ENCODE results near the gene CDH4. TPM values are rescaled to one million over a fixed set of nuclear protein-coding genes. Genes with fewer than 3 reads are reported as not detected.

Gene CDH4
- total and polyA plus RNA-seq, 2 of the 4 experiments (the other 2 are of a cell fraction), result 1.6 to 3.5 TPM

- no peak overlapping the region for H3K27ac ChIP-seq (ENCODE audit: insufficient read depth, low read length)
- no TSS peak for BruUV-seq (replicated peaks)
- no peak overlapping the region for H3K4me3 ChIP-seq (ENCODE audit: insufficient read depth, low read depth, low read length)
- TF ChIP-seq MAFK (IDR thresholded peaks at IDR 0.05; ENCODE audit: low read depth, low read length) (no peak), RCOR1 (IDR thresholded peaks at IDR 0.05; ENCODE audit: insufficient replicate concordance, low read length) (no peak), USF2 (IDR thresholded peaks at IDR 0.05; ENCODE audit: low read depth, low read length) (no peak), CHD1 (IDR thresholded peaks at IDR 0.05; ENCODE audit: low read depth, low read length) (no peak), POLR2A (IDR thresholded peaks at IDR 0.05; ENCODE audit: low read depth, low read length) (no peak)
- H3K4ac ChIP-seq (ENCODE audit: low read depth, low read length), result no peak overlapping the region
- in situ Hi-C loops (cut with MboI; ENCODE audit: low sequenced_read_pairs), result no loop called here
- no peak overlapping the region for H3K23ac ChIP-seq (ENCODE audit: low read depth, low read length)
- CTCF ChIA-PET, result no interaction called here
- H2BK5ac ChIP-seq (ENCODE audit: low read depth, low read length, poor library complexity, severe bottlenecking), result no peak overlapping the region
- no peak overlapping the region for H3K14ac ChIP-seq (replicated peaks; ENCODE audit: low read depth, low read length)
- no peak overlapping the region for H4K5ac ChIP-seq (ENCODE audit: low read depth, low read length)
- H3K27me3 ChIP-seq (ENCODE audit: control insufficient read depth, insufficient read depth, low read length), result no peaks in the 10 kb centered on the region
- H3K18ac ChIP-seq (ENCODE audit: low read depth, low read length), result no peak overlapping the region
- H2AK5ac ChIP-seq (ENCODE audit: low read depth, low read length), result no peak overlapping the region
- H3K4me2 ChIP-seq (ENCODE audit: low read depth, low read length), result no peak overlapping the region
- DNase-seq (no peak), ATAC-seq (ENCODE audit: low read depth) (no peak)
- H2BK120ac ChIP-seq (ENCODE audit: low read depth, low read length), result no peak overlapping the region
- no peak overlapping the region for H2BK15ac ChIP-seq (ENCODE audit: low read depth, low read length)
- H4K8ac ChIP-seq (ENCODE audit: low read depth in 2 of 2, low read length in 2 of 2), result no peak overlapping the region
- intact Hi-C loops (cut with micrococcal nuclease), result no loop called here
- H4K20me1 ChIP-seq (ENCODE audit: insufficient read depth, low read length), result no peaks in the 10 kb centered on the region
- H3K9ac ChIP-seq (ENCODE audit: low read depth, low read length), result no peak overlapping the region
- no peak overlapping the region for H2BK20ac ChIP-seq (ENCODE audit: low read depth, low read length)
- no peaks in the 10 kb centered on the region for H3K9me1 ChIP-seq (ENCODE audit: insufficient read depth, low read length)
- dilution Hi-C loops (cut with HindIII; ENCODE audit: low sequenced_read_pairs, unreplicated experiment), result no loop called here
- H3K79me1 ChIP-seq (ENCODE audit: low read depth in 1 of 2, low read length in 2 of 2), result no peaks in the 10 kb centered on the region
- POLR2A ChIA-PET (ENCODE audit: unreplicated experiment), result no interaction called here
- no peak overlapping the region for H2AK9ac ChIP-seq (replicated peaks; ENCODE audit: low read depth, low read length, poor library complexity)
- H3K36me3 ChIP-seq (ENCODE audit: control insufficient read depth, insufficient read depth, low read length), result no peaks in the 10 kb centered on the region
- H3K4me1 ChIP-seq (ENCODE audit: control insufficient read depth, insufficient read depth, low read length), result no peaks in the 10 kb centered on the region
- H4K91ac ChIP-seq (ENCODE audit: insufficient read depth, low read depth, low read length), result no peak overlapping the region
- 89% methylated on average over 3 of the region's 6 CpGs; no CpG with 5 or more reads in 1 of the 2 experiments for WGBS, 2 experiments (ENCODE audit: extremely low coverage in 2 of 2, insufficient read length in 1 of 2)
- no peak overlapping the region for H3K56ac ChIP-seq (ENCODE audit: extremely low read depth, insufficient read depth, low read length)
- no peak overlapping the region for H2AFZ ChIP-seq (replicated peaks; ENCODE audit: low read length, poor library complexity)
- peaks cover 5% of the 10 kb centered on the region; the same call in 1 of the 2 replicates for H3K9me3 ChIP-seq (ENCODE audit: control insufficient read depth, insufficient read depth, low read length)
Observed at GRCh38 chr20:61486198-61486597, 234.1 kb downstream of the CDH4 start.

Data from IMR-90 (cell line).